ENCODE measurements around the gene ZNF516. TPM values are rescaled to one million over a fixed set of nuclear protein-coding genes. Genes with fewer than 3 reads are reported as not detected.

The ZNF516 gene
- total RNA-seq, 3 donors from 2014 or later (not counting 1 experiment from before 2014, with no cell fraction given): 49.1 to 60.0 (median 52.4) TPM

DNA sequence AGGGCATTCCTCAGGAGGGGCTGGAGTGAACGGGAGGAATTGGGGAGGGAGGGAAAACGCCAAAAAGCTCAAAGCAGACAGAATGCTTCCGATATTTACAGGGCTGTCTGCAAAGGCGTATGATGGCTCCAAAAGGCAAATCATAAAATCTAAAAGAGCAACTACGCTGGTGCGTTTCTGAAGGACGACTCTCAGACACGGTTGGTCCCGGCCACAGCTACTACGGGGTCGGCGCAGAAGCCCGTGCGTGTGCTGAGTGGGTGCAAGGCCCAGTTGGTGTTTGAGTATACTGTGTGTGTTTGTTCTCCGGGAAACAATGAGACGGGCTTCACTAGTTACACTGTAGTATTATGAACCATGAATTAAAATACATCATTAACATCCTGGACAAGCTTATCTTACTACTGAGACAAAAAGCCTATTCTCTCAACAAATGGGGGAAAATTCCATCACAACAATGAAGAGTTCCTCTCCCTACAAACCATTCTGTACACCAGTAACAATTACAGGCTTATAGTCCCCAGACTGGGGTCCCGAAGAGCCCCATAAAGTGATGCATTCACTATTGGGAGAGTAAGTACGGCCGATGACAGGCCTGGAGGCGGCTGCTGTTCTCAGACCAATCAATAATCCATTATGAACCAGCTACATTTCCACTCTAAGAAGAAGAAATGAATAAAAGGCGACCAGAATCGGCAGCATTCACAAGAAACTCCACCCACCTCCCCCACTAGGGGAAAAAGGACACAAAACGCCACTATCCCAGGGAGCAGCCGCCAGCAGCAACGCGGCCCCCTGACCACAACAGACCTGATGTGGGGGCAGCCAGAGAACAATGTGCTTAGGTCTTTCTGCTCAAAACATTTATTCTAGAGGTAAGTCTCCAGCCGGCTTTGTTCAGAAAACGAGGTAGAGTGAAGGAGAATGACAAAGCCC is 43.4 kb downstream of the ZNF516 start:
- Mint-ChIP-seq H3K27ac (peak overlapping the region; percentile 81 to 92), H3K27me3 (ENCODE audit: low read depth in 2 of 2) (no peaks in the 10 kb centered on the region), H3K36me3 (no peaks in the 10 kb centered on the region), H3K9me3 (no peaks in the 10 kb centered on the region), H3K4me1 (peaks cover 69 to 76% of the 10 kb centered on the region in 2 donors), H3K4me3 (peak overlapping the region; percentile 97)
- DNase-seq (no peak), ATAC-seq (peak; percentile 27 to 58 (median 49))
- intact Hi-C loops (cut with micrococcal nuclease): loop anchor here (2.0 to 5.0 kb wide), 2 partner anchors 34 to 43 kb away; partner anchors contain the start of gene ZNF516
- TF ChIP-seq CTCF (IDR thresholded peaks at IDR 0.05): no peak
- Histone ChIP-seq H3K27me3 (ENCODE audit: control insufficient read depth, insufficient read depth, low read length) (no peaks in the 10 kb centered on the region), H3K4me1 (ENCODE audit: control insufficient read depth, insufficient read depth, low read length) (peaks cover 32% of the 10 kb centered on the region), H3K4me3 (ENCODE audit: low read length) (peak overlapping the region; percentile 56), H3K36me3 (ENCODE audit: control insufficient read depth, insufficient read depth, low read length) (no peaks in the 10 kb centered on the region), H3K9me3 (ENCODE audit: control insufficient read depth, insufficient read depth, low read length) (no peaks in the 10 kb centered on the region), H3K27ac (ENCODE audit: low read length) (peak overlapping the region; percentile 30)
- WGBS (ENCODE audit: insufficient coverage): 33% methylated on average over 26 of the region's 28 CpGs

DNA sequence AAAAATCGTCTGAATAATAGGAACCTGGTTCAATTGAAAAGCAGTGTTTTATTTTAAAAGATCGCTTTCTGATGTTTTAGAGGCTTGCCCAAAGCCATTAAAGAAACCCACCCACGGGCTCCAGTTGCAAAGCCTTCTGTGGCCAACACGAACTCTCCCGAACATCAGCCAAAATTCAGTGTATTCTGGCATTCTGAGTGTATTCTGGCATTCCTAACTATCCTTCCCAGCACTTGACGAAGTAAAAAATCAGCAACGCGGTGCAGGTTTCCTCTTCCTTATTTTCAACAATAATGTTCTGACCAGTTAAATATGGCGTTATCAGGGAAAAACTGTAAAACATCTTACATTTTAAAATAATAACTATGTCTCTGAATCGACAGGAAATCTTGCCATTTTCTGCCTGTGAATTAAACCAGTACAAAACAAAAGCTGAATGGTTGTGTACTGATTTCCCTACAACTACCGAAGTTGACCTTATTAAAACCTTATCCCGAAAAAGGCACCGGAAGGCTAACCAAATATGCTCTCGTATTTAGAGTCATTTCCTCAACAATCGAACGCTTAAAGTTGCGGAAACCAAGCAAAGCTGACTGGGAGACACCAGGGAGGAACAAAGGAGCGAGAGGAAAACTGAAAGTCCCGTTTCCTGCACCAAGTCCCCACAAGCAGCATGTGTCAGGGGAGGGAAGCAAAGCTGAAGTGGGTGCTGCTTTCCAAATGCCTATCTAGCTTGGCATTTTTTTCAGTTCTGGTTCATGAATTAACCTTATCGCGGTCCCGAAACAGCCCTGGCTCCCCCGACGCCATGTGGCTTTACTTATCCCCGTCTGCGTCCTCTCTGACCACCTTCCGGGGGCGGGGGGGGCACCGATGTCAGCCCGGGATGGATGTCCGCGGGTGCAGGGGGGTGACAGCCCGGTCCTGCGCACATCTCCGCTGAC is 44.3 kb downstream of the ZNF516 start:
- Histone ChIP-seq H3K27ac (ENCODE audit: low read length) (peak overlapping the region; percentile 30), H3K4me1 (ENCODE audit: control insufficient read depth, insufficient read depth, low read length) (peaks cover 32% of the 10 kb centered on the region), H3K4me3 (ENCODE audit: low read length) (peak overlapping the region; percentile 56), H3K27me3 (ENCODE audit: control insufficient read depth, insufficient read depth, low read length) (no peaks in the 10 kb centered on the region), H3K36me3 (ENCODE audit: control insufficient read depth, insufficient read depth, low read length) (no peaks in the 10 kb centered on the region), H3K9me3 (ENCODE audit: control insufficient read depth, insufficient read depth, low read length) (no peaks in the 10 kb centered on the region)
- WGBS (ENCODE audit: insufficient coverage): 8% methylated on average over 34 of the region's 35 CpGs
- DNase-seq: peak in 1 of 2 donors; percentile 34
- H3K36me3 Mint-ChIP-seq: no peaks in the 10 kb centered on the region
- H3K27ac Mint-ChIP-seq: peak overlapping the region; percentile 81 to 92
- H3K27me3 Mint-ChIP-seq (ENCODE audit: low read depth in 2 of 2): no peaks in the 10 kb centered on the region
- peaks cover 79 to 86% of the 10 kb centered on the region in 2 donors for H3K4me1 Mint-ChIP-seq
- no peak for TF ChIP-seq CTCF (IDR thresholded peaks at IDR 0.05)
- H3K4me3 Mint-ChIP-seq: peak overlapping the region; percentile 97
- ATAC-seq: peak; percentile 25 to 56 (median 46)
- intact Hi-C loops (cut with micrococcal nuclease): loop anchor here (2.0 to 5.0 kb wide), 2 partner anchors 33 to 44 kb away; partner anchors contain the start of gene ZNF516
- H3K9me3 Mint-ChIP-seq: no peaks in the 10 kb centered on the region

- Histone ChIP-seq H3K9me3 (ENCODE audit: control insufficient read depth, insufficient read depth, low read length) (no peaks in the 10 kb centered on the region), H3K27ac (ENCODE audit: low read length) (no peak overlapping the region), H3K36me3 (ENCODE audit: control insufficient read depth, insufficient read depth, low read length) (no peaks in the 10 kb centered on the region), H3K4me3 (ENCODE audit: low read length) (no peak overlapping the region), H3K4me1 (ENCODE audit: control insufficient read depth, insufficient read depth, low read length) (peaks cover 32% of the 10 kb centered on the region), H3K27me3 (ENCODE audit: control insufficient read depth, insufficient read depth, low read length) (no peaks in the 10 kb centered on the region)
- Mint-ChIP-seq H3K4me3 (peak overlapping the region; percentile 85), H3K36me3 (no peaks in the 10 kb centered on the region), H3K9me3 (no peaks in the 10 kb centered on the region), H3K27ac (peak overlapping the region; percentile 81 to 92), H3K27me3 (ENCODE audit: low read depth in 2 of 2) (no peaks in the 10 kb centered on the region), H3K4me1 (peaks cover 89 to 97% of the 10 kb centered on the region in 2 donors)
- ATAC-seq (no peak), DNase-seq (no peak)
- no peak for TF ChIP-seq CTCF (IDR thresholded peaks at IDR 0.05)
- intact Hi-C loops (cut with micrococcal nuclease): no loop called here
- WGBS (ENCODE audit: insufficient coverage): 88% methylated on average over 5 of the region's 5 CpGs
Observed at GRCh38 chr18:76449111-76449453, 46.0 kb downstream of the ZNF516 start.
